NCI-H446 (cell line): ENCODE results near the gene ENPEP.
"Not testable (repeated sequence)": the region's sequence is repeated elsewhere in the genome, so short reads cannot be mapped to it uniquely, and the experiment has no call there.

ENCODE experiments used
- DNase-seq, 2 experiments: peaks; one replicate each; lab custom pipeline; 2025; lab: John Stamatoyannopoulos, UW

Gene ENPEP

GRCh38 chr4:110485452-110485851 is 9.5 kb downstream of the ENPEP start:
- DNase-seq: no peak

GRCh38 chr4:110486256-110486655 is 10.3 kb downstream of the ENPEP start:
- DNase-seq: no peak

- DNase-seq: not testable (repeated sequence)
Measured at GRCh38 chr4:110486850-110487249, 10.9 kb downstream of the ENPEP start.

DNA sequence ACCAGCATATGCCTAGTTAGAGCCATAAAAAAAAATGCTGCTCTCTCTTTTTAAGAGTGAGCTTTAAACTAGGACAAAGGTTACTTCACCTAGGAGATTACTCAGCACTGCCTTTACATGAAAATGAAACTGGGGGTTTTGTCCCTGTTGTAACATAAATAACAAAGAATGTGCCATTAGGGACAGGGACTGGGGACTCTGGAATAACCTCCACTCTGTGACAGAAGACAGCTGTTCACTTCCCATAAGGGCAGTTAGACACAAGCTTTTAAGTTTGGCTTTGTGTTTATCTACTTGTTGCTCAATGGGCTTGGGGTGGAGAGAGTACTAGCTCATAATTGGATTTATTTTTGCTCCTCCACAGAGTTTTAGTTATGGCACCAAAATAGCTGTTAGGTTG is 11.9 kb downstream of the ENPEP start:
- DNase-seq: no peak

GRCh38 chr4:110489901-110490508 is 14.1 kb downstream of the ENPEP start:
- DNase-seq: no peak

GRCh38 chr4:110492522-110492921 is 16.6 kb downstream of the ENPEP start:
- DNase-seq: no peak

DNA sequence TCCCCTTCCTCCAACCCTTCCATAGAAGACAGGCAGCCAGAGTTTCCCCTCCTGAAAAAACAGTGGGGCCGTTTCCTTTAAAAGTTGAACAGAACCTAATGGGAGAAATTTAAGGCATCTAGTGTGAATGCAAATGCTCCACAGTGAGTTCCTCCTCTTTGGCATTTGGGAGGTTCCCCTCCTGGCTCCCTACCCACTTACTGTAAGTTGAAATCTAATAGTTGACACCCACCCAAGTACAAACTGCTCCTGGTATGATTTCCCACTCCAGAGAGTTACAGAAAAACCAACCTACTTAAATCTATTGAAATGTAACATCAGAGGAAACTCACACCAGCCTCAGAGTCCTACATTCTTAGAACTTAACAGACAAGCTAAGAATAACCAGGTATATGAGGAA is 17.6 kb downstream of the ENPEP start:
- DNase-seq: no peak

- no peak for DNase-seq
Measured at GRCh38 chr4:110498420-110498819, 22.5 kb downstream of the ENPEP start.

DNA sequence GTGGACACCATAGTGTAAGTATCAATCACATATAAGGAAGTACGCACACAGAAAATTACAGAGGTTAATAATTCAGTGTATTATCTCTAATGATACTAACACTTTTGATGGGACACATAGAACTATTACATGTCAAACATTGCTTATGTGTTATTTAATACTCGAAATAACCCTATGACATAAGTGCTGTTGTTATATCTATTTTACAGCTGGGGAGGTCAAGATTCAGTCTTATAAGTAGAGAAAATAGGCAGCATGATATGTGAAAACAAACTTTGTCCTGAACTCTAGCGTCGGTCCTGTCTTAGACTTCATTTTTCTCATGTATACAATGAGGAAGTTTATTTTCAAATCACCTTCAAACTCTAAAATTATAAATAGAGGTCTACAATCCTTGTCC is 23.2 kb downstream of the ENPEP start:
- DNase-seq: no peak

DNA sequence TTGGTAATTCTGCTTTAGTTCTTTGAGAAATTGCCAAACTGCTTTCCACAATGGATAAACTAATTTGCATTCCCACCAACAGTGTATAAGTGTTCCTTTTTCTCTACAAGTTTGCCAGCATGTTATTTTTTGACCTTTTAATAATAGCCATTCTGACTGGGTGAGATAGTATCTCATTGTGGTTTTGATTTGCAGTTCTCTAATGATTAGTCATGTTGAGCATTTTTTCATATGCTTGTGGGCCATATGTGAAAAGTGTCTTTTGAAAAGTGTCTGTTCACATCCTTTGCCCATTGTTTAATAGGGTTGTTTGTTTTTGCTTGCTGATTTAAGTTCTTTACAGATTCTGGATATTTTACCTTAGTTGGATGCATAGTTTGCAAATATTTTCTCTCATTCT is 25.9 kb downstream of the ENPEP start:
- DNase-seq: no peak

- DNase-seq: no peak
Measured at GRCh38 chr4:110503270-110504083, 27.5 kb downstream of the ENPEP start.

DNA sequence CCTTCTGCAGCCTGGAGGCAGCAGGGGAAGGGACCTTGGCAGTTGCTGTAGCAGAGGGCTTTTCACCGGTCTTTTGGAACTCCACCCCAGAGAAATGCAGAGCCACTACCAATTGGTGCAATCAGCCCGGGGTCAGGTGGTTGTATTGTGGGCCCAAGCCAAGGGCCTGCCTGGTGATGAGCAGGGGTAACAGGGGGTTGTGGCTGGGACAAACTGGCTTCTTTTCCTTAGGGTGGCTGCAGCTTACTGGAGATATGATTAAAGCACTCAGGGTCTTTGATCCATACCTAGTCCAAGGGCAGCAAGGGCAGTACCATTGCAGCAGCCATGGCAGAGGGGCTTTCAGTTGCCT is 28.1 kb downstream of the ENPEP start:
- no peak for DNase-seq

DNA sequence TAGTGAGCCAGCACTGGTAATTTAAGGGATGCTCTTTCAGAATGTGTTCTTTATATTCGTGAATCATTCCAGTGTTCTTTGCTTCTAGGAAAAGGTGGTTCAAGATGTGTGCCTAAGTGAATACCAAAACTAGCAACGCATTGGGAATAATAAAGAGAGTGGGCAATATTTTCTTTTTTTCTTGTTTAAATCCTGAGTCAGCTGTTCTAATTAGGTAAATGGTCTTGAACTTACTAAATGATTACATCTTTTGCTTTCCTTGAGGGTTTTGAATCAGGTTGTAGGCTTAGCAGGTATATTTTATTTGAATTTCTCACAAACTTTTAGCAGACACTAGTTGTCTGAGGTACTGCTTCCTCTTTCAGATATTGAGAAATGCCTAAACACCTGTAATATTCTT is 29.5 kb downstream of the ENPEP start:
- DNase-seq: no peak

GRCh38 chr4:110508827-110509710 is 33.1 kb downstream of the ENPEP start:
- no peak for DNase-seq

GRCh38 chr4:110510277-110510676 is 34.3 kb downstream of the ENPEP start:
- no peak for DNase-seq

DNA sequence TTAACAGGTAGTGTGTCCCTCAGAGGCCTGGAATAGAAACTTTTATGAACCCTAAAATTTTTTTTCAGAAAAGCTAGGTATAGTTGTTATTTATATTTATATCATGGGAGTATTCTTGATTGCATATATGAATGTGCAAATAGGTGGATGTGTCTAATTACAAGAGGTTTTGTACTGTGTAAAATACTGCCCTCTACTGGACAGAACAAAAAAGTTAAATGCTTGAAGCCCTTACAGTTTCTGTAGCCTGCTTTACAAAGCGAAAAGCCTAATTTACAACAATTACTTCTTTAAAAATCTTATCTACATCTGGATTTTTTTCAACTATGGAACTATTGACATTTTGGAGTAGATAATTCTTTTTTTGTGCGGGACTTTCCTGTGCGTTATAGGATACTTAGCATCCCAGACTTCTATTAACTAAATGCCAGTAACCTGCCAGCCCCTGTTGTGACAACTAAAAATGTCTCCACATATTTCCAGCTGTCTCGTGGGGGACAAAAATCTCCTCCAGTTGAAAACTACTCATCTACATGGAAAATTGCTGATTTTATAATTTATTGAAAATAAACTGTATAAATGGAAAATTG is 35.1 kb downstream of the ENPEP start:
- peak in 1 of 2 experiments; percentile 61 for DNase-seq

- no peak for DNase-seq
Measured at GRCh38 chr4:110512901-110513300, 36.9 kb downstream of the ENPEP start.

DNA sequence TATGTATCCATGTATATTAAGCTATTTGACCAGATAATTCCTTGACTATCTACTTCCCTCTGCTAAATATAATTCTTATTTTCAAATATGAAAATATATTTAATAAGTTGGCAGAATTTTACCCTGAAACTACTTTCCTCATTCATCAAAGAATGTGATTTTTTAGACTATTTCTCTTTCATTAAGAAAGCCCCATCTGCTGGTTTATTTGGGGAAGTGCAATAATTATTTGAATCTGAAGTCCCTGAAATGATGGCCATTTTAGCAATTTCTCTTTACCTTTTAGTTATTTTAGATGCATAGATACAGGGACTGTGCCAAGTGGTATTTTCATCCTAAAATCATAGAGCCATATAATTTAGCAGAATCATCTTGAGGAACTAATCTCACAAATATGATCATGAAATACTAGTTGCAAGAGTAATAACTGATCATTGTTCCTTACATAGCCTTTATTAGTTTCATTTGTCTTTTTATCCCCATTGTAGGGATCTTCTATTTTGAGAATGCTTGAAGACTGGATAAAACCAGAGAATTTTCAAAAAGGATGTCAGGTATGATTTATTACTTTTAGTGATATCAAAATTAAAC is 39.0 kb downstream of the ENPEP start:
- peak; percentile 5 to 49 for DNase-seq

GRCh38 chr4:110515676-110516075 is 39.7 kb downstream of the ENPEP start:
- no peak for DNase-seq

GRCh38 chr4:110516106-110516922 is 40.4 kb downstream of the ENPEP start:
- DNase-seq: peak in 1 of 2 experiments; percentile 44

DNA sequence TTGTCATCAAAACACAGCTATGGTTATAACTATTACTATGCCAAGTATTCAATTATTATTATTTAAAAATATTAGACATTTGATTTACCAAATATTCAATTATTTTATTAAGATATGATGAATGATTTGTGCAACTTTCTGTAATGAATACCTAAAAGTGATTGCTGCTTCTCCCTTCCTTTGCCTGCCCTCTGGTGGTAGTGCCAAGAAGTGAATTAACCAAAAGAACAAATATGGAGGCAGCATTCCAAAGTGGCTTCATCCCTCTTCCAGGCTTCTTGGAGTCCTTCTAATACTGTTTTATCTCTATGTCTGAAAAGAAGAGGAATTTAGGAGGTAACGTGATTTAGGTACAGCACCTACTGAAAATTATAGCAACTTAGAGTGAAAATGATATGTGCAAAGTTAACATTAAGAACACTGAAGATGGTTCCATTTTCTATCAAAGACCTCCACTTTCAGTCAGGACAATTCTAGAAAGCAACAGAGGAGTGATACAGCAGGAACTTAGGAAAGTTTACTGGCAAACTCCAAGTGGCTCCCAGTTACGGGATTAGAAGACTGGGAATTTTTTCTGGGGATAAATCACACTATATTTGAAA is 43.0 kb downstream of the ENPEP start:
- peak in 1 of 2 experiments; percentile 9 for DNase-seq
